Islet precursor cell (in vitro differentiated cells): ENCODE data around the gene INSYN2B.
A peak's percentile ranks its signal among the peaks of the same experiment; 100 is the strongest.

ENCODE experiments used
- DNase-seq: peaks from one replicate; pipeline ENCODE4 v3.0.0-alpha.2; 2018

The INSYN2B gene

DNA sequence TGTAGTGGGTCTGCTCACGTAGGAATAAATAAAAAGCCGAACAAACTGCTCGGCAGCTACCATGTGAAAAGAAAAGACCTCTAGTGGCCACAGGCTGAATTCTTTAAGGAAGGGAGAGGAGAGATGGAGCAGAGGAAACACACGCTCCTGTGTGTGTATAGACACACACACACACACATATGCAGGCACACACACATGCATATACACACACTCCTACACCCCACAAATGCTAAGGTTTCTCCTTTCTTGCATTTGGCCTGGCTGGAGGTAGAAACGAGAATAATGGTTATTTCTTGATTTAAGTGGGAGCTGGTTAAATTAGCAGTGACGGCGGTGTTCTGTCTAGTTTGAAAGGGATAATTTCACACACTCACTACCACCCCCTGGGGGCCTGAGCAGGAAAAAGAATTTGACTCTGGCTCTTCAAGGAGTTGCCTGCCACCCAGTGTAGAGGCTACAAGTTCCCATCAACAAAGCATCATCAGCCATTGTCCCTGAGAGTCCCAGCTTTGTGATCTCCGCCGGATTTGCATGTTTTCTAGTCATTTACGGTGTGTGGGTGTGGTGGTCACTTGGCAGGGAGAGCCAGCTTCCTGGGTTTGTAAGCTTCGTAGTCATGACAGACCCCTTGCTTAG lies at the start of gene INSYN2B:
TSS of gene INSYN2B (minus strand) at position 78 of the 636 bp plus-strand sequence. CDS start 96,597 bp downstream, outside the sequence.
- peak; percentile 93 for DNase-seq

DNA sequence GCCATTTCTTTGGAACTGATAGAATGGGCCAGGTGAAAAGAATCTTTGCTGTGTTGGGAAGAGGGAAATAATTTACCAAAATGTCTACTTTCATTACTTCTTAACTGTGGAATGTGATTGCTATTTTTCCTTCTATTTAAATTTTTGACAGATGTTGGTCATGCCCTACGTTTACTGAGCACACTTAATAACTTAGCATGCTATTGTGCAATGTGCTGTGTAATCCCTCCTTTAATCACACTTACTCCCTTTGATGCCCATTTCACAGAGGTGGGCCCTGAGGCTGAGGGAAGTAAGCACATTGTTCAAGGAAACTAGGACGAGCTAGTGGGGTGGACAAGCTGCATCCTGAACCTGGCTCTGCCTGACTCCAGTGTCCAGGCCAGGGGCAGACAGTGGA lies 47.8 kb upstream of the INSYN2B start:
- DNase-seq = no peak

DNA sequence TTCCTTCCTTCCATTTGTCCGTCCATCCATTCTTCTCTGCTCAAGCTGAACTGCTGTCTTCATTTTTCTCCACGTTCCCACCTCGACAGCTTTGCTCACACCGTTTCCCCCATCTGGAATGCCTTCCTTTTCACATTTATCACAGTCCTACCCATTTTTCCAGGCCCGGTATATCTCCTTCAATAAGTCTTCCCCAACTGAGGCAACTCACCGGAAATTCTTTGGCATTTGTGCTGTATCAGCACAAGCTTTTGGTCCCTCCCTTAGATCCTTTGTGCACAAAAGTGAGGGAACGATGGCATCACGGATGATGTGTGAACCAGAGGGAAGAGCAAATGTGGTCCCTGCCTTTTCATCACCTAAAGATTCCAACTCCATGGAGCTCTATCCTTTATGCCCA lies 45.6 kb upstream of the INSYN2B start:
- no peak for DNase-seq

DNA sequence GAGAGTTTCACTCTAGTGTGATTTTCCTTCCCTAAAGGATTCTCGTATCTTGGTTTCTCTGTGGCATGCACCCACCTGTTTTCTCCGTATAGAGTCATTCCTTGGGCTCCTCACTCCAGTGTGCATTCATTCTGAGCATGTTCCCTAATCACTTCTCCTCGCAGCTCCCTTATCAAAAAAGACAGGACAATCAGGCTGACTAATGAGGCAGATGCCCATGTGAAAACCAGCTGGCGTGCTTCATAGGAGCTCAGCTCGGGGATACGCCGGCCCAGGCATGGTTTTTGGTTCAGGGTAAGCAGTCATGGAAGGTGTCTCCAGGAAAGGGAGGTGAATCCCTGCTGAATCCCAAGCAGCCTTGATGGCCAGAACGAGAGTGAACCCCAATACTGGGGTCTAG lies 41.2 kb upstream of the INSYN2B start:
- DNase-seq = no peak

DNA sequence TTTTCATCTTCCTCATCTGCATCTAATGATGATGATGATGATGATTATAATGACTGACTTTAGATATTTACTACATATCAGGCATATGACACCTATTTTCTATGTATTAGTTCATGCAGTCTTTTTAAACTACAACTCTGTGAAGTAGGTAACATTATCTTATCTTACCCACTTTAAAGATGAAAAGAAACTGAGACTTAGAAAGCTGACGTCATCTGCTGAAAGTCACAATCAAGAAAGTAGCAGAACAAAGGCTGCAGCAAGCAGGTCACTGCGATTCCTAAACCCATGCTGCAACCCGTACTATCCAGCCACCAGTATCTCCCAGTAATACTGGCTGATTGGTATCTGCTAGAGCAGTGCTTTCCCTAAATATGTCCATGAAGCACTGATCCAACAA lies 40.1 kb upstream of the INSYN2B start:
- DNase-seq = no peak

DNA sequence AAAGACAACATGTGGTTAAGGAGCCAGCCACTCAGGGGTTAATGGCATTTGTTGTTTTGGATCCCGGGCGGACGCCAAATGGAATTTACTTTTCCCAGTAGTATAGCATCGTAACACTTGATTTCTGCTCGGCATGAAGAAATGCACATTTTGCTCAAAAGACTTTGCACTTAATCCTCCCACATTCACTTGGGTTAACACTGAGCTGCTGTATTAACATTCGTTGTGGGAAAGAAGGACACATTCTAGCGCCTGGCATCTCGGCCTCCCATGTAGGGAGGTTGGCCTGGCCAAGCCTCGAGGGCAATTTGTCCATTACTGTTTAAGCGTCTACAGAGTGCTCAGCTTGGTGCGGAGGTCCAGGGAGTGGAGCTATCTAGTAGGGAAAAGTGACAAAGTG lies 32.3 kb upstream of the INSYN2B start:
- DNase-seq = no peak

DNA sequence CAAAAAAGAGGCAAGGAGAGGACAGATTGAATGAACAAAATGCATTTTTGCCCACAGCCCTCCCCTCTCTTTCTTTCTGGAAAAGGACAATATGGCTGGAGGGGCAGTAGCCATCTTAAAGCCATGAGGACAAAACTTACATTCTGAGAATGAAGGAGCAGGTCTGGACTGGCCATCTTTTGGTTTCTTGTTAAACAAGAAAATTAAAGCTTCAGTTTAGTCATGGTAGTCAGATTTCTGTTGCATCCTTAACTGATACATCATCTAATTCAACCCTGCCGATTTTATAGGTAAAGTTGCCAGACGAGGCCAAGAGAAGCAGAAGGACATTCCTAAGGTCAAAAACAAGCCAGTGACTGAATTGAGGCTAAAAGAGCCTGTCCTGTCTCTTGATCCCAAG lies 31.5 kb upstream of the INSYN2B start:
- DNase-seq = no peak

DNA sequence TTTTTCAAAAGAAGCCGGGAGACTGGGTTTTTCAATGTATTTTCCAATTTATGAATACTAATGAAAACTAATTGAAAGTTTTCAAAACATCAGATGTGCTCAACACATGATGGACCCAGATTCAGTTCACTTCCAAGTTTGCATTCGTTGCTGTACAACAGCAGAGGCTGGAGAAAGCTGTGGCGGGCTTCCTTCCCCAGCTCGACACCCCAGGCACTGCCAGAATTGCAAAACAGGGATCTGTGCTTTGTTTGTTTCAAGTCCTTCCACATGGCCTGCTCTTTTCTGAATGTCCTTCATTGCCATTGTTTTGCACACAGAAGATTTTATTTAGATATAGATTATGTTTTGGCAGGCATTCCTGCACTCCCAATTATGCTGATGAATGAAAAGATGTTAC lies 30.3 kb upstream of the INSYN2B start:
- no peak for DNase-seq

DNA sequence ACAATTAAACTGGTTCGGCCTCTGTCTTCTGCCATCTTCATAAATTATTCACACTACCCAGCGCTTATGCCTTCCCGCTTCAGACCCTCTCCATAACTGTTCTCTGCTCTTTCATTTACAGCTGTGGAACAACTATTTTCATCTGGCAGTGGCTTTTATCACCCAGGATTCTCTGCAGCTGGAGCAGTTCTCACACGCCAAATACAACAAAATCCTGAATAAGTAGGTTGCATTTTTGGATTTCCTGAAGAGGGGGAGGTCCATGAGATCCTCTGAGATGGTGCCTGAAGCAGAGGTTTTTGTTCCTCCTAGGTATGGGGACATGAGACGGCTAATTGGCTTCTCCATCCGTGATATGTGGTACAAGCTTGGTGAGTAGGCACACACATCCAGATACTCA lies 28.1 kb upstream of the INSYN2B start:
- DNase-seq = no peak

DNA sequence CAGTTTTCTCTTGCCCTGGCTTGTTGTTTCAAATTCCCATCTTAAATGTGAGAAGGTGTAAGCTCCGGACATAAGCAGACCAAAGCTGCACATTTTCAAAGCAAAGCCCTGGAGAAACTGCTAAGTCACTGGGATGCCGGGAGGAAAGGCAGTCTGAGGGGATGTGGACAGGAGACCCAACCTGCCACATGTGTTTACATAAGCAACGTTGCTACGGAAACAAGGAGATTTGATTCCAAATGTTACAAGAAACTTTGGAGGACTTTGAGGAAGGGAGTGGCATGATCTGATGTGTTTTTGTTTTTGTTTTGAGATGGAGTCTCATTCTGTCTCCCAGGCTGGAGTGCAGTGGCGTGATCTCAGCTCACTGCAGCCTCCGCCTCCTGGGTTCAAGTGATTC lies 25.7 kb upstream of the INSYN2B start:
- DNase-seq = no peak

DNA sequence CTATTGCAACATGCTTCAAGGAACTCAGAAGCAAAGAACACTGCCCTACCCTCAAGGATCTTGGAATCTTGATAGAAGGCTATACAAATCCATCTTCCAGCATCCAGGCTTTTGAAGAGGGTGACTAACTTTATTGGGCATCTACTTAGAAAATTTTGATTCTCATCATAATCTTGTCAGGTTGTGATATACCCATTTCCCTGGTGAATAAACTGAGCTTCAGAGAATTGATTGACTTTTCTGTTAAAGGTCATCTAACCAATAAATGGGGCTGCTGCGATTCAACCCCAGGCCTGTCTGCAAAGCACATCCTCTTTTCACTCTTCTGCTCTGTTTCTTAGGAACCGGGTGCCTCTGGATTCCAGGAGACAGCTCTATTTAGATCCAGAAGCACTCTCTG lies 19.9 kb upstream of the INSYN2B start:
- no peak for DNase-seq

DNA sequence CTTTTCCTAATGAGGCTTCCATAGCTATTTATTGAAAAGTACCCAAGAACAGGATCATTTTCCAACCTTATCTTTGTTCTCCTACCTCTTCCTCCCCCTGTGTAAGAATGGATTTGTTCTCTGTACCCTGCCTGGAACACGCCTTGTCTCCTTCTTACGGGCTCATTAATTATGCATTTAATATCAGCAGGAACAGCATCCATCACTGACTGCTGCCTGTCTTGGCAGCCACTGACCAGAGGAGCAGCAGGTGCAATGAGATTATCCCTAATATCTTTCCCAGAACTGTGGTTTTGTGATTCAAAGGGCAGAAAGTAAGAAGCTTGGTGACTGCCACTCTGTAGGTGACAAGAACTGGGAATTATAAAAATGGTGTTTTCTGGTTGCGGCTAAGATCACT lies 19.3 kb upstream of the INSYN2B start:
- DNase-seq = no peak

DNA sequence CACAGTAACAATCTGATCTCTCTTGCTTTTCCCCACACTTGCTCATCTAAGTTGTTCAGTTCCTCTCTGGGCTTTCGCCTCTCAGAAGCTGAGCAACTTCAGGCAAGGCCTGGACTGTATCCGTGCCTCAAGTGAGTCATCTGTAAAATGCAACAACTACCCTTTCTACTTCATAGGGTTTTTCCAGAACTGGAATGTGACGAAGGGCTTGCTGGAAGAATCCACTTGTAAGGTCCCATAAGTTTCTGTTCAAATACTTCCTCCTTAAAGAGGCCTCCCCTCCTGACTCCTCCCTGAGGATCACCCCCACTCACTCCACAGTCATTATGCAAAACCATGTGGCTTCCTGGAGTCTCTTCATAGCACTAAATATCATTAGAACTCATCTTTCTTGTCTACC lies 17.5 kb upstream of the INSYN2B start:
- no peak for DNase-seq

DNA sequence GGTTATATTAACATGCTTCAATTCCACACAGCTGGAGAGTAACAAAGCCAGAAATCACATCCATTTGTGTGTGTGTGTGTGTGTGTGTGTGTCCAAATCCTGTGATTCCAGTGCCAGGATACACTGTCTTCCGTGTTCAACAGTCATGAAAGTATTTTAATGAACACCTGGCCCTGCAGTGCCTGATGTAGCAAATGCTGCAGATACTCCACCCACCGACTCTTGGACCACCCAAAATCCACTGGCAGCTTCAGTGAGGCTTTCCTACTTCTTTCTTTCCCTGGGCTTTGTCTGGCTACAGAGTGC lies 13.1 kb upstream of the INSYN2B start:
- DNase-seq = no peak

DNA sequence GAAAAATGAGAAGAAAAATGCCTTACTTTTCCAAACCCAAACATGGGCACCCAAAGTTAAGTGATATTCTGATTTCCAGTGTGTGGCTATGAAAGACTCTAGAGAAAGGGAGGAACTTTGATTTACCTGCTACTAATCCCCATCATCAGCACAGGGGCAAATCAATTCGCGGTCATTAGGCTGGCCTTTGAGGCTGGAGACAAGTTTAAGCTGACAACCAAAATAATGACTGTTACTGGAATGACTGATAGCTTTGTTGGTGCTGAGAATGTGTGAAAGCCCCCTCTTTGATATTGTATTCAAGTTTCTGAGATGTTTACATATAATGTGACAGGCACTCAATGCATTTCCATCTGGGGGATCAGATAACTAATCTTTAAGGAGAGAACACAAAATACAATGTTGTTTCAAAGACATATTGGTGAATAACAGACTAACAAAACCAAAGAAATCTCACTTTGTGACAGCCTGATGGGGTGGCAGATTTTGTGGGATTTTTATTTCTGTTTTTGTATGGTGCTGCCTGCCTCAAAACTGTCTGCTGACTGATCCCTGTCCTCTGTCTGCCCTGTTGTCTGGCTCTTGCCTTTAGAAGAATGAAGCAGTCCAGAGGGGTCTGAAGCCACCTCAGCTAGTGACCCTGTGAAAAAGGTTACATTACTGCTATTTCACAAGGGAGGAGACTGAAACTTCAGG lies 12.6 kb upstream of the INSYN2B start:
- DNase-seq = no peak

DNA sequence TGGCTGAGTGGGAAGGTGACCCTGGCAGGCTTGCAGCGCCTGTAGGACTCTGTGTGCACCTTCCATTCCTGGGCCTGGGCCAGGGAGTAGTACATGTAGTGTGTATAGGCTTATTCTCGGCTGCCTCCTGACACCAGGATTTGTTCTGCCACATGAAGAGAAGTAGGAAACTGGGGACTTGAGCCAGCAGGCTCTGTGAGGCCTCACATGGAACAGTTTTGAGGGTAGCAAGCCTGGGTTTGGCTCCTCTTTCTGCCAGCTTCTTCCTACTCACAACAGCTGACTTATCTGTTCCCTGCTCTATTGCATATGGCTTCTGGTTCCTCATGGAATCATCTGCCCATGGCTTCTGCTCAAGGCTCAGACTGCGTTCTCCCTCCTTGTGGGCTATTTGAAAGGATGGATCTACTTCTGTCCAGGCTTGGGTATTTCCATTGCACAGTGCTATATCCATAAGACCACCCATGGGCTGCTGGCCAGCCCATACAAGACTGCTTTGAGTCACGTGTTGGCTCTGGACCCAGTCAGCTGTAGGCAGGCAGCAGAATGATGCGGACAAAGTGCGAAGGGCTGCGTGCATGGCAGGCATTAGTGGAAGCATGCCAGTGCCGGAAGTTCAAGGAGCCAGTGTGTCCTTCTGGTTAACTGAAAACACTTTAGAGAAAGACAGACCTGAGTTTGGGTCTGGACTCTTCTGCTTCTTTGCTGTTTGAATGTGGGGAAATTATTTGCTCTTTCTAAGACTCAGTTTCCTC lies 11.0 kb upstream of the INSYN2B start:
- DNase-seq = no peak

DNA sequence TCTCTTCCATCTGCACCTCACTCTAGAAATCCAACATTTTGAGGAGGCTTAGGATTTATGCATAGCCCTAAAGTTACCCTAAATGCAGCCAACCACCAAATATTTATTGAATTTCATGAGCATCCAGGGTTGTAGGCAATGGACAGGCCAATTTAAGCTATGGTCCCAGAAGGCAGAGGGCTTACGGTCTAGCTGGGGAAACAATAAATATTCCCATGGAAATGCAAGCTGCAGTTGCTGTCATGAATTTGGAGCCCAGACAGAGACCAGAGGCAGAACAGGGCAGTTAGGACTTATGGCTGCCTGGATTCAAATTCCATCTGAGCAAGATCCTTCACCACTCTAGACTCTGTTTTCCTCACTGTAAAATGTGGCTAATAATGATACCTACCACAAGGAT lies 9.1 kb upstream of the INSYN2B start:
- DNase-seq = no peak

DNA sequence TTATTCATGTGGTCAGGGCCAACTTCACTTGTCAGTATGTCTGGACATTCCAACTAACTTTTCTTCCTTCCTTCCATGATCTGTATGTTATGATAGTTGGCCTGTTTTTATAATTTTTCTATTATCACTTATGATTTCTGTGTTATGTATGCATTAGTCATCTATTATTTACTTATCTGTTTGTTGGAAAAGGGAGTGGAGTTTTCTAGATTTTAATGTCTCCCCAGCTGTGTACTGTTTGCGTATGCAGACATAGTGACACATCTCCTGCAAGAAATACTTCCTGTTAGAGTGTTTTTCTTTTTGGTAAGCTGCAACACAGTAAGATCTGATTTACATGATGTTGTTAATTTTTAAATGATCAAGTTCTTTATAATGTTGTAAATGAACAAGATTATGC lies 8.7 kb upstream of the INSYN2B start:
- DNase-seq = no peak

DNA sequence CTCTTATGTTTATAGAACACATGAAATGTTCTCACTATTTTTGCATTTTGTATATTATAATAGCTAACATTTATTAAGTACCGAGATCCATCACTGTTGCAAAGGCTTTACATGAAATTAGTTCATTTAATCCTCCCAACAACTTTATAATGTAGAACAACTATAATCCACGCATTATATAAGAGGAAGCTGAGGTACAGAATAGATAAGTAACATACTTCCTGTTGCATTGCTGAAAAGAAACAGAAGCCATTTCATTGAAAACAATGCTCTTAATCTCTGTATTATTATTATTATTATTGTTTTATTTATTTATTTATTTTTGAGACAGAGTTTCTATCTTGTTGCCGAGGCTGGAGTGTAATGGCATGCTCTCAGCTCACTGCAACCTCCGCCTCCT lies 7.9 kb upstream of the INSYN2B start:
- DNase-seq = no peak

DNA sequence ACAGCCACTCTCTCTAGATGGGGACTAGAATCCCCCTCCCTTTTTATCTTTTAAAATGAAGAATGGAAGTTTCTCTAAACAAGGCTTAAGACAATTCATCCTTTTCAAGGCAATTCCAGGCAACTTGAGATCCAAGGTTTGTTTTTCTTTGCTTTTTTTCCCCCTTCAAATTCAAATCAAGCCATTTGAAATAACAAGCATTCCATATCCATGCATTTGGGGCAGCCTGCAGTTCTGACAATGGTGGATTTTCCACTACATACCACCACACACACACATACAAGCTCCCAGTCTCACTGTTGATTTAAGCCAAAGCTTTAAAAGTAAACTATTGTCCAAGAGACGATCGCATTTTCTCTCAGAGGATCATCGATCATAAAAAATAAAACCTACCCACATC lies 424 bp downstream of the INSYN2B start:
- DNase-seq = no peak

DNA sequence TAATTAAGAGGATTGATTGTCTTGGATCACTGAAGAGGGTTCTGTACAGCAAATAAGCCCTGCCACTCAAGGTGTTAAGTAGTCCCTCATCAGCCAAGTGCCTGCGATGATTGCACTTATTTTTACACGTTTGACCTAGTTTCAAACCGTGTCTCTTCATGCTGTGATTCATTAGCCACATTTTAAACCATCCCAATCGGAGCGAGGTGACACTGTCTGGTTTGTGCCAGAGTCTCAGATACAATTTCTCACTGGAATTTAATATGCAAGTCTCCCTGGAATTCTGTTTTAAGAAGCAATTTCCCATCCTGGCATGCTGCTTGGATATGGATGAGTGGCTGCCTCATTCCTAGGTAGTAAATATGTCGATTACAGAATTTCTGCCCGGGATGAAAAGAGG lies 1.6 kb downstream of the INSYN2B start:
- peak; percentile 17 for DNase-seq

DNA sequence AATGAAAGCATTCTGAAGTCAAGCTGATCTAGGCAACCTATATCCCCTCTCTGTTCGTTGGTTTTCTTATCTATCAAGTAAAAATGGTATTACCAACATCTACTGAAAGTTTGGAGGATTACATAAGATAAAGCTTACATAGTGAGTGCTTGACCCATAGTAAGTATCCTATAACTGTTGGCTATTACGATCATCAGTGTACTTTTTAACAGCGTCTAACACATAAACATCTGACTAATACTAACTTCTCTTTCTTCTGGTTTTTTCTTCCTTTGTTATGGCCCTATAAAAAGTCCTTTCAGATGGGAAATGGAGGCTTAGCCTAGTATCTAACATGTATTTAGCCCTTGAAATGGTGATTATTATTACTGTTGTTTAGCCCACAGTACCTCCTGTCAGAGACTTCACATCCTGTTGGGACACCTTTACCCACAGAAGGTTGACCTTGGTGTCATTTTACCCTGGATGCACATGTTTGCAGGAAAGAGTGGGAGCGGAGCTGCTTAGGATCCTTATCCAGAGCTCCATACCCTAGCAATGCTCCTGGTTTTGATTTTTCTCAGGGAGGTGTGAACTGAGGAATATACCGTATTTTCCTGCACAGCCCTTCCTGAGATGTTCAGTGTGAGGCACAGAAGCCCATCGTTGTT lies 6.0 kb downstream of the INSYN2B start:
- DNase-seq = no peak

DNA sequence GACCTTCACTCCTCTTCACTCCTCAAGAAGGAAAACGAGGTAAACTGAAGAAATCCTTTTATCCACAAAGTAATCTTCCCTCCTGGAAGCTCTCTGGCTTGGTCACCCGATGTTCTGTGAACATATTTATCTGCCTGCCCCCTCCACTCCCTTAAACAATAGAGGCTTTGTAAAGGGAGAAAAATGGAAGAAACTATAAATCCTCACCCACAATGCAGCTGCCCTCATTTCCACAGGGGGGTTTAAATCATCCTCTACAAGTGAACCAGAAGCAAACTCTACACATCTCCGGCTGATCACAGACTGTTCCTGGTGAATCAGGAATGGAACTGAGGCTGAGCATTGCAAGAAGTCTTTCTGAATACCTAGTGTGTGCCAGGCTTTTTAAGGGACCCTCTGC lies 7.2 kb downstream of the INSYN2B start:
- no peak for DNase-seq

DNA sequence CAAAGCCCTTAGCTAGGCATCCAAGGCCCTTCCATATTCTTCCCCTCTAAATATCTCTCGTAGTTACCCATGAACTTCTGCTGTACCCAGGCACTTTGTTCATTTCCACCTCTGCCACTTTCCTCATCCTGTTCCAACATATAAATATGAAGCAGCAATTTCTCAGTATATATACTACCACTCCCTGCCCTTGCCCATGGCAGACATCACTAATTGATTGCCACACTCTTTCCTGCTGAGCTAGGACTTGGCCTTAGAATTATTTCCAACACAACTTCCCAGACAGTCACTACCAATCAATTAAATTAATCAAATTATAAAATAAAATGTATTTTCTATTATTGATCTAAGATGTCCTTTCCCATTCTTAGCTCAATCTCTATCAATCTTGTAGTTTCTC lies 8.5 kb downstream of the INSYN2B start:
- no peak for DNase-seq
